Keratinocyte (primary cell): ENCODE results near the gene NOX5. TPM values are rescaled to one million over a fixed set of nuclear protein-coding genes. Genes with fewer than 3 reads are reported as not detected.
A peak's percentile ranks its signal among the peaks of the same experiment; 100 is the strongest.

Experiments
- DNase-seq: peaks from one replicate; pipeline ENCODE4 v3.0.0-alpha.2; 2011; ENCODE audit warnings: low read depth, missing footprints, low spot score
- FAIRE-seq: peaks from 2 replicates; lab custom pipeline; 2011; peaks lifted over from hg19 to GRCh38; lab: Jason Lieb, UNC
- H2AFZ ChIP-seq: 2 replicates; pipeline ENCODE4 v1.6.0; 2012; ENCODE audit warnings: low read length, control low read depth, inconsistent platforms; ENCODE audit not compliant: control insufficient read depth
- H3K27ac ChIP-seq: 2 replicates; pipeline ENCODE4 v1.5.1; 2011; ENCODE audit warnings: low read length; ENCODE audit not compliant: control insufficient read depth, insufficient read depth
- H3K27me3 ChIP-seq: 3 replicates; pipeline ENCODE4 v1.6.0; 2011; ENCODE audit warnings: low read length; ENCODE audit not compliant: control insufficient read depth, insufficient read depth; ENCODE audit errors: extremely low read depth
- H3K36me3 ChIP-seq, 2 experiments: 2 replicates in 1 of 2; 3 replicates in 1 of 2; pipeline ENCODE4 v1.5.1; 2011; ENCODE audit warnings: low read length in 2 of 2, mild to moderate bottlenecking in 1 of 2; ENCODE audit not compliant: control insufficient read depth in 2 of 2, insufficient read depth in 2 of 2; ENCODE audit errors: extremely low read depth in 1 of 2
- H3K4me1 ChIP-seq: 3 replicates; pipeline ENCODE4 v1.5.1; 2011; ENCODE audit warnings: low read length; ENCODE audit not compliant: control insufficient read depth, insufficient read depth; ENCODE audit errors: extremely low read depth
- H3K4me2 ChIP-seq: 3 replicates; pipeline ENCODE4 v1.6.0; 2011; ENCODE audit warnings: low read depth, low read length; ENCODE audit not compliant: control insufficient read depth, insufficient read depth; ENCODE audit errors: extremely low read depth
- H3K4me3 ChIP-seq, 3 experiments: fragments of 200-600 bp in 1 of 3; sonication (generic) in 1 of 3; 2 replicates in 2 of 3; 3 replicates in 1 of 3; pipeline ENCODE4 v1.5.1; 2011 to 2016; ENCODE audit warnings: low read length in 3 of 3, mild to moderate bottlenecking in 3 of 3, control low read depth in 2 of 3, inconsistent platforms in 1 of 3, low read depth in 1 of 3, mixed read lengths in 1 of 3, mixed run types in 1 of 3, moderate library complexity in 1 of 3; ENCODE audit not compliant: control insufficient read depth in 2 of 3, insufficient read depth in 2 of 3; ENCODE audit errors: extremely low read depth in 1 of 3
- H3K79me2 ChIP-seq: 2 replicates; pipeline ENCODE4 v1.6.0; 2012; ENCODE audit warnings: low read length; ENCODE audit not compliant: control insufficient read depth, insufficient read depth
- H3K9ac ChIP-seq: 3 replicates; pipeline ENCODE4 v1.6.0; 2011; ENCODE audit warnings: low read length; ENCODE audit not compliant: control insufficient read depth, insufficient read depth; ENCODE audit errors: extremely low read depth
- H3K9me1 ChIP-seq: 3 replicates; pipeline ENCODE4 v1.6.0; 2011; ENCODE audit warnings: low read length; ENCODE audit not compliant: control insufficient read depth, insufficient read depth; ENCODE audit errors: extremely low read depth
- H3K9me3 ChIP-seq: 2 replicates; pipeline ENCODE4 v1.5.1; 2012; ENCODE audit warnings: low read depth, low read length; ENCODE audit not compliant: control insufficient read depth
- H4K20me1 ChIP-seq: 3 replicates; pipeline ENCODE4 v1.6.0; 2011; ENCODE audit warnings: low read length; ENCODE audit not compliant: control insufficient read depth, insufficient read depth; ENCODE audit errors: extremely low read depth
- EZH2 ChIP-seq: IDR thresholded peaks from one replicate; pipeline ENCODE4 v1.6.1; 2012; ENCODE audit warnings: inconsistent platforms, mild to moderate bottlenecking, low read length, moderate library complexity
- dilution Hi-C: fragments of 300-500 bp; cut with MboI; formaldehyde crosslinking; loops from one replicate; pipeline ENCODE4 v1.7.0; 2020; ENCODE audit warnings: low sequenced_read_pairs; ENCODE audit not compliant: extremely low pct_ligation_motif_present
- polyA minus RNA-seq, 3 experiments: library from RNA; depleted of rRNA, polyadenylated mRNA; stranded (reverse); fragments of >200 nt; gene quantifications; 1 replicate in 1 of 3; 2 replicates in 1 of 3; 3 replicates in 1 of 3; pipeline ENCODE4 v1.2.3, GENCODE V29; 2011
- polyA plus RNA-seq, 5 experiments: library from polyadenylated mRNA; depleted of rRNA in 3 of 5; stranded (reverse) in 3 of 5; stranded (forward) in 1 of 5; unstranded in 1 of 5; fragments of >200 nt; gene quantifications; 1 replicate in 1 of 5; 2 replicates in 3 of 5; 3 replicates in 1 of 5; pipeline versions ENCODE4 v1.2.1 to v1.2.3, GENCODE V29; 2011 to 2012; ENCODE audit warnings: missing spikeins in 2 of 5, low read depth in 1 of 5, low replicate concordance in 1 of 5
- TF ChIP-seq, protein P1 (sequence below), 3 experiments: IDR thresholded peaks in 1 of 3; conservative IDR thresholded peaks in 1 of 3; optimal IDR thresholded peaks in 1 of 3; 2 replicates in 2 of 3; 3 replicates in 1 of 3; pipeline versions ENCODE3 to v1.5.1; 2011; ENCODE audit warnings: low read length in 3 of 3, mild to moderate bottlenecking in 3 of 3, moderate library complexity in 2 of 3, control low read depth in 1 of 3, inconsistent platforms in 1 of 3; ENCODE audit not compliant: insufficient read depth in 2 of 3; ENCODE audit errors: extremely low read depth in 1 of 3

Gene NOX5, protein sequence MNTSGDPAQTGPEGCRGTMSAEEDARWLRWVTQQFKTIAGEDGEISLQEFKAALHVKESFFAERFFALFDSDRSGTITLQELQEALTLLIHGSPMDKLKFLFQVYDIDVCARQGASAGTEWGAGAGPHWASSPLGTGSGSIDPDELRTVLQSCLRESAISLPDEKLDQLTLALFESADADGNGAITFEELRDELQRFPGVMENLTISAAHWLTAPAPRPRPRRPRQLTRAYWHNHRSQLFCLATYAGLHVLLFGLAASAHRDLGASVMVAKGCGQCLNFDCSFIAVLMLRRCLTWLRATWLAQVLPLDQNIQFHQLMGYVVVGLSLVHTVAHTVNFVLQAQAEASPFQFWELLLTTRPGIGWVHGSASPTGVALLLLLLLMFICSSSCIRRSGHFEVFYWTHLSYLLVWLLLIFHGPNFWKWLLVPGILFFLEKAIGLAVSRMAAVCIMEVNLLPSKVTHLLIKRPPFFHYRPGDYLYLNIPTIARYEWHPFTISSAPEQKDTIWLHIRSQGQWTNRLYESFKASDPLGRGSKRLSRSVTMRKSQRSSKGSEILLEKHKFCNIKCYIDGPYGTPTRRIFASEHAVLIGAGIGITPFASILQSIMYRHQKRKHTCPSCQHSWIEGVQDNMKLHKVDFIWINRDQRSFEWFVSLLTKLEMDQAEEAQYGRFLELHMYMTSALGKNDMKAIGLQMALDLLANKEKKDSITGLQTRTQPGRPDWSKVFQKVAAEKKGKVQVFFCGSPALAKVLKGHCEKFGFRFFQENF
- polyA plus RNA-seq (0.09 to 0.18 TPM (median 0.16 TPM) in 3 replicates), polyA minus RNA-seq (0.03 to 0.49 TPM (median 0.19 TPM) in 3 replicates)
- 0.16 TPM for polyA plus RNA-seq (2011; ENCODE audit: low read depth)
- 0.02 and 0.05 TPM in 2 replicates for polyA plus RNA-seq (2011; cell fraction: cytosol; rRNA removed)
- 0.55 and 0.71 TPM in 2 replicates for polyA plus RNA-seq (2011; cell fraction: nucleus; rRNA removed)
- polyA plus RNA-seq (2012; ENCODE audit: low replicate concordance), result 0.14 TPM in 2 replicates
- not detected for polyA minus RNA-seq (2011; cell fraction: cytosol; rRNA and poly(A)+ RNA removed)
- 0.16 and 0.21 TPM in 2 replicates for polyA minus RNA-seq (2011; cell fraction: nucleus; rRNA and poly(A)+ RNA removed)

DNA sequence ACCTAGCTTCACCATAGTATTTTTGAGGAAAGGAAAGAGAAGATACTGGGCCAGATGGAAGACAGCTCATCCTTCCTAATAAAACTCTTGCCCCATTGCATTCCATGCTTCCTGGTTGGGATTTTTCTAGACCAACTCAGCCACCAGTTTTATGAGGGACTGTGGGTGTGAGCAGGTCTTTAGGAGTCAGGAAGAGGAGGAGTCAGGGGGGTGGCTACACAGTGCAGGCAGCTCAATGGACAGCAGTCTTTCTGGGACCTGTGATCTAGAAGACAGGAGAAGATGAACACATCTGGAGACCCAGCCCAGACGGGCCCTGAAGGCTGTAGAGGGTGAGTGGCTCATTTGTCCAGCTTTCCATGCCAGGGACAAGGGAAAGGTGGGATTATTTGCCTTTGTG is at the start of gene NOX5:
NOX5 (plus strand) TSS at position 242 of the 400 bp plus-strand sequence; CDS start at position 283, 41 bp downstream.
- Histone ChIP-seq H3K27me3 (no peaks in the 10 kb centered on the region), H3K4me3 (no peak within 1 kb of the TSS), H3K27ac (no peak within 1 kb of the TSS), H4K20me1 (no peaks in the 10 kb centered on the region), H3K9ac (no peak within 1 kb of the TSS), H3K9me3 (no peaks in the 10 kb centered on the region), H2AFZ (peak within 1 kb of the TSS; percentile 30), H3K4me2 (no peak within 1 kb of the TSS), H3K79me2 (no peaks in the 10 kb centered on the region), H3K4me1 (peaks cover 7% of the 10 kb centered on the region), H3K36me3 (no peaks in the 10 kb centered on the region), H3K9me1 (no peaks in the 10 kb centered on the region)
- no peak for TF ChIP-seq EZH2
- TF ChIP-seq, protein P1, sequence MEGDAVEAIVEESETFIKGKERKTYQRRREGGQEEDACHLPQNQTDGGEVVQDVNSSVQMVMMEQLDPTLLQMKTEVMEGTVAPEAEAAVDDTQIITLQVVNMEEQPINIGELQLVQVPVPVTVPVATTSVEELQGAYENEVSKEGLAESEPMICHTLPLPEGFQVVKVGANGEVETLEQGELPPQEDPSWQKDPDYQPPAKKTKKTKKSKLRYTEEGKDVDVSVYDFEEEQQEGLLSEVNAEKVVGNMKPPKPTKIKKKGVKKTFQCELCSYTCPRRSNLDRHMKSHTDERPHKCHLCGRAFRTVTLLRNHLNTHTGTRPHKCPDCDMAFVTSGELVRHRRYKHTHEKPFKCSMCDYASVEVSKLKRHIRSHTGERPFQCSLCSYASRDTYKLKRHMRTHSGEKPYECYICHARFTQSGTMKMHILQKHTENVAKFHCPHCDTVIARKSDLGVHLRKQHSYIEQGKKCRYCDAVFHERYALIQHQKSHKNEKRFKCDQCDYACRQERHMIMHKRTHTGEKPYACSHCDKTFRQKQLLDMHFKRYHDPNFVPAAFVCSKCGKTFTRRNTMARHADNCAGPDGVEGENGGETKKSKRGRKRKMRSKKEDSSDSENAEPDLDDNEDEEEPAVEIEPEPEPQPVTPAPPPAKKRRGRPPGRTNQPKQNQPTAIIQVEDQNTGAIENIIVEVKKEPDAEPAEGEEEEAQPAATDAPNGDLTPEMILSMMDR (optimal IDR thresholded peaks at IDR 0.05 in 1 of 3, IDR thresholded peaks at IDR 0.05 in 1 of 3, conservative IDR thresholded peaks at IDR 0.05 in 1 of 3; ENCODE audit: extremely low read depth in 1 of 3, insufficient read depth in 2 of 3, low read length in 3 of 3), result no peak
- DNase-seq, result no peak
- dilution Hi-C loops, result no loop called here
- peak; percentile 67 for FAIRE-seq

DNA sequence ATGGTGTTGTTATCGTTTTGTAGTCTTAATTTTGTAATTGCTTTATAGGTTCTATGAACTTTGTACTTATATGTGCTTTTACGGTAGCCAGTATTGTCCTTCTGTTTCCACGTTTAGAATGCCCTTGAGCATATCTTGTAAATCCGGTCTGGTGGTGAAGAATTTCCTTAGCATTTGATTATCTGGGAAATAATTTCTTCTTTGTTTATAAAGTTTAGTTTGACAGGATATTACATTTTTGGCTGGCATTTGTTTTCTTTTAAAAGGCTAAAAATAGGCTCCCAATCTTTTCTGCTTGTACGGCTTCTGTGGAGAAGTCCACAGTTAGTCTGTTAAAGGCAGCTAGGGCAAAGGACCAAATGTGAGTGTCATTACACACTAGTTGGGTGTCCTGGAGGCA is 47.5 kb upstream of the NOX5 start:
- H3K4me2 ChIP-seq, result no peak overlapping the region
- H3K27ac ChIP-seq, result no peak overlapping the region
- FAIRE-seq (no peak), DNase-seq (no peak)
- no peak overlapping the region for H3K9ac ChIP-seq
- H4K20me1 ChIP-seq, result no peaks in the 10 kb centered on the region
- dilution Hi-C loops, result no loop called here
- peaks cover 3% of the 10 kb centered on the region for H3K27me3 ChIP-seq
- no peaks in the 10 kb centered on the region for H3K9me1 ChIP-seq
- TF ChIP-seq, protein P1 (optimal IDR thresholded peaks at IDR 0.05 in 1 of 3, IDR thresholded peaks at IDR 0.05 in 1 of 3, conservative IDR thresholded peaks at IDR 0.05 in 1 of 3; ENCODE audit: extremely low read depth in 1 of 3, insufficient read depth in 2 of 3, low read length in 3 of 3), result no peak
- no peak for TF ChIP-seq EZH2
- no peaks in the 10 kb centered on the region for H3K9me3 ChIP-seq
- H3K4me3 ChIP-seq, result no peak overlapping the region
- H3K4me1 ChIP-seq, result no peaks in the 10 kb centered on the region
- no peaks in the 10 kb centered on the region for H3K36me3 ChIP-seq
- H2AFZ ChIP-seq, result no peak overlapping the region
- H3K79me2 ChIP-seq, result no peaks in the 10 kb centered on the region
